ENCODE measurements around the gene COL18A1.
"Not testable (repeated sequence)": the region's sequence is repeated elsewhere in the genome, so short reads cannot be mapped to it uniquely, and the experiment has no call there.

The COL18A1 gene

DNA sequence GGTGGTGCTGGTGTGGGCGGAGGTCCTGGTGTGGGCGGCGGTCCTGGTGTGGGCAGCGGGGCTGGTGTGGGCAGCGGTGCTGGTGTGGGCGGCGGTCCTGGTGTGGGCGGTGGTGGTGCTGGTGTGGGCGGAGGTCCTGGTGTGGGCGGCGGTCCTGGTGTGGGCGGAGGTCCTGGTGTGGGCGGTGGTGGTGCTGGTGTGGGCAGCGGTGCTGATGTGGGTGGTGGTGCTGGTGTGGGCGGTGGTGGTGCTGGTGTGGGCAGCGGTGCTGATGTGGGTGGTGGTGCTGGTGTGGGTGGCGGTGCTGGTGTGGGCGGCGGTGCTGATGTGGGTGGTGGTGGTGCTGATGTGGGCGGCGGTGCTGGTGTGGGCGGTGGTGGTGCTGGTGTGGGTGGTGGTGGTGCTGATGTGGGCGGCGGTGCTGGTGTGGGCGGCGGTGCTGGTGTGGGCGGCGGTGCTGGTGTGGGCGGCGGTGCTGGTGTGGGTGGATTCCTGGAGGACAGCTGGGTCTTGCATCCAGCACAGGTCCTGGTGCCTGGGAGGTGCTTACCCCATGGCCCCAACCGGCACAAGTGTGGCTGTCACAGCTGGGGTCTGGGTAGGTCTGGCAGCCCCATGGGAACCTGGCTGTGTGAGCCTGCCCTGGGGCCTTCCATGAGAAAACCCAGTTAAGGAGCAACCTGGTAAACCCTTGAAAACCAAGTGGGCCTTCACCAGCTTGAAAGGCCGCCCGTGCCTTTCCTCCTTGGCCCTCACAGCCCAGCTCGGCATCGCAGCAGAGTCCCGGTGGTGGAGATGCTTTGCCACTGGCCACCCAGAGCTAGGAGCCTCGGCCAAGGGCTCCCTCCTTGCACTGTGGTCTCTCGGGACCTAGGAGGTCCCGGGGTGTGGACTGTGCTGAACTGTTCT, 38.0 kb downstream of the COL18A1 start:
- not testable (repeated sequence) for DNase-seq

DNA sequence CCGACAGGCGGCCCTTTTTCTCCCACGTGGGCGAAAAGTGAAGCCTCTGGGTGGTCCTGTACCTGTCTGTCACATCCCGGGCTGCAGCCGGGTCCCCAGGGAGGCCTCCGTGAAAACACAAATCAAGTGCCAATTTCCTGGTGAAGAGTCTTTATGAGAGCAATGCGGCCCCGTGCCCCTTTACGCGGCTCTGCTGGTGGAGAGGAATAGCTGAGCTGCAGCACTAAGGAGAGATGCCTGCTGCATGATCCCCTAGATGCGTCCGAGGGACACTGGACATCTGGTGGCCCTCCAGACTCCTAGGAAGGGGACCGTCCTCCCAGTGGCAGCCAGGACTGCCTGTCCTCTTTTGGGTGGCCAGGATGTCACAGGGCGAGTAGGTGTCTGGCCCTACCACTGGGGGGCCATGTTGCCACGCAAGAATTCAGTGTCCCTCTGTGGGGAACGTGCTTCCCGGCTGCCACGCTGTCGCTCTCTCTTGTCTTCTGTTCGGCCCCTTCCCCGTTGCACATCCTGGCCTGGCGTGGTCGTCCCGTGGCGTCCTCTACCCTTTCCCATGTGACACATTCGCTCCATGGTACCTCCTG, 38.7 kb downstream of the COL18A1 start:
- no peak for DNase-seq

DNA sequence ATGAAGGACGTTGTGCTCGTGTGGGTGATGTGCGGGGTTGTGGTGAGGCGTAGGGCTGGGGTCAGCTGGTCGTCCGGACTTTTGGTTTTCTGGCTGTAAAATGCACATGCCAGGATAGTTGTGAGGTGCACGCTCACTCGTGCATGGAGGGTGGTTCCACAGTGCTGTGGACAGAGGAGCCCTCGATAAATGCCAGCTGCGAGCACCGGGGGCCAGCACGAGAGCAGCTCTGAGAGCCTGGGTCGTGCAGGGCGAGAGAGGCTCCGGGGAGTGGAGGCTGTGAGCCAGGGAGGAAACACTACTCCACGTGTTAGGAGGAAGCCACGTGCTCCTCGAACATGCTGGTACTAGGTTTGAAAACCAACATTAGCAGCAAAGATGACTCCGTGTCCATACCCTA, 39.4 kb downstream of the COL18A1 start:
- no peak for DNase-seq

DNA sequence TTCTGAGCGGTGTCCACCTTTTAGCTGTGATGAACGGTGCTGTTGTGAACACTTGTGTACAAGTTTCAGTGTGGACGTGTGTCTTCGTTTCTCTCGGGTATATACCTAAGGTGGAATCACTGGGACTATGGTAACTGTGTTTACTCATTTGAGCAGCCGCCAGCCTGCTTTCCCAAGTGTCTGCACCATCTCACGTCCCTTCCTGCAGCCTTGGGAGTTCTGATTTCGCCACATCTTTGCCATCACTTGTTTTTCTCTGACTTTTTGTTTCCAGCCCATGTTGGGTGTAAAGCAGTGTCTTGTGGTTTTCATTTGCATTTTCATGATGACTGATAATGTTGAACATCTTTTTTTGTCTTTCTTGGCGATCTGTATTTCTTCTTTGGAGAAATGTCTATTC, 40.4 kb downstream of the COL18A1 start:
- DNase-seq: no peak

DNA sequence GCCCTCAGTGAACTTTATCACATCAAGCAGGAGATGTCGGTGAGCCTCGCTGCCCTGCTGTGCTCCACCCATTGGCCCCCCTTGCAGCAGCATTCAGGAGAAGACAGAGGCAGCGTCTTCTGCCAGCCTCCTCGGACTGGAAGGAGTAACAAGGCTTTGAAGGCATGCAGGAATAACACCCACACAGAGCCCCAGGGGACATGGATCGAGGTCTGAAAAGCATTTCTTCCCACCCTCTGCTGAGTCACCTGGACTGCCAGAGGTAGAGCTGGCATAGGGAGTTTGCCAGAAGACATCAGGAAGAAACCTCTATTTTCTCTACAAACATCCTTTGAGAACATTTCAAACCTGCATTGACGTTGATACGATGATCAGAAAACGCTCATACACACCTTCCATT, 42.9 kb downstream of the COL18A1 start:
- DNase-seq: no peak

- no peak for DNase-seq
Observed at GRCh38 chr21:45448283-45448809, 43.4 kb downstream of the COL18A1 start.

- DNase-seq: no peak
Observed at GRCh38 chr21:45448810-45449657, 44.1 kb downstream of the COL18A1 start.

DNA sequence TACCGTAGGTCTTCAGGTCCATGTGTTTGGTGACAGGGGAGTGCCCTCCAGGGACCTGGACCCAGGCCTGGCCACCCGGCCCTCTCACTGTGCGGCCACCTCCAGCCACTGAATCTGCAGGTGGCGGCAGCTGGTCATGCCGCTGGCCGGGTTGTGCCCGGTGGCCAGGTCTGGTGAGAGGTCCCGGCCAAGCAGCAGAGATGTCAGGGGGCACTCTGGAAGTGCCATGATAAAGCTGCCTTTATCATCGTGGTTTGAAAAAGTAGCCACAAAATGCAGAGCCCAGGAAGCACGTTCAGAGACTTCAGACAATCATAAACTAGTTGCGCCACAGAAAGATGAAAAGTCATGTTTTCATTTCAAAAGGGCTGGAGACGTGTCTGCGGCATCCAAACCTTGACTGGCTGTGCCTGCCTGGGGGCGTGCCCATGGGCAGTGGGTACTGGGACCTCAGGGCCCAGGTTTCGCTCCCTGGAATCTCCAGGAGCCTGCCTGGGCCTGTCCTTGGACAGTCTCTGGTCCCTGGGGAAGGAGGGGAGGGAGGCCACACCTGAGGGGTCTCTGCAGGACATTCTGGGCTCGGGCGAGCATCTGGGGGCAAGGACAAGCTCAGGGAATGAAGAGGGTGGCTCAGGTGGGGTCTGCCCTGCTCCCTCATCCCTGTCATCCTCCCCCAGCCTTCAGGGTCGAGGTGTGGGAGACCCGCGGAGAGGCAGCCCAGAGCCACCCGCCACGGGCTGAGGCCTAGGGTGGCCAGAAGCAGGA, 44.9 kb downstream of the COL18A1 start:
- no peak for DNase-seq

- DNase-seq: no peak
Observed at GRCh38 chr21:45450423-45451090, 45.6 kb downstream of the COL18A1 start.

- DNase-seq: no peak
Observed at GRCh38 chr21:45451091-45451740, 46.3 kb downstream of the COL18A1 start.

DNA sequence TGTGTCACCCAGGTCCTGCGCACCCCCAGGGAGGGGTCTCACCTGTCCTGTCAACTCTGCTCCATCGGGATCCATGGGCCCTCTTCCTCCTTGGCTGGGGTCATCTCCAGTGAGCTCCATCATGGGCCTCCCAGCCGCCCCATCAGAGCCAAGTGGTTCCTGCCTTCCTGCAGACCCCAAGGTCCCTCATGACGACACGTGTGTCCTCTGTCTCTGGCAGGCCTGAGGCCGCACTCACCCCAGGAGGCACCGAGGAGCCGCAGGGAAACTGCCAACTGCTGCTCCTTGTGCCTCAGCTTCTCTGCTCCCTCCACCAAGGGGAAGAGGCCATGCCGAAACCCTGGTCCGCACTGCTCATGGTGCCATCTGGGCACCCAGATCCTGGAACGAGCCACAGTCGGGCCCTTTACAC, 46.8 kb downstream of the COL18A1 start:
- DNase-seq: no peak

GRCh38 chr21:45452696-45453307, 47.8 kb downstream of the COL18A1 start:
- DNase-seq: no peak

- no peak for DNase-seq
Observed at GRCh38 chr21:45453308-45453950, 48.5 kb downstream of the COL18A1 start.

GRCh38 chr21:45454060-45454925, 49.3 kb downstream of the COL18A1 start:
- DNase-seq: no peak

DNA sequence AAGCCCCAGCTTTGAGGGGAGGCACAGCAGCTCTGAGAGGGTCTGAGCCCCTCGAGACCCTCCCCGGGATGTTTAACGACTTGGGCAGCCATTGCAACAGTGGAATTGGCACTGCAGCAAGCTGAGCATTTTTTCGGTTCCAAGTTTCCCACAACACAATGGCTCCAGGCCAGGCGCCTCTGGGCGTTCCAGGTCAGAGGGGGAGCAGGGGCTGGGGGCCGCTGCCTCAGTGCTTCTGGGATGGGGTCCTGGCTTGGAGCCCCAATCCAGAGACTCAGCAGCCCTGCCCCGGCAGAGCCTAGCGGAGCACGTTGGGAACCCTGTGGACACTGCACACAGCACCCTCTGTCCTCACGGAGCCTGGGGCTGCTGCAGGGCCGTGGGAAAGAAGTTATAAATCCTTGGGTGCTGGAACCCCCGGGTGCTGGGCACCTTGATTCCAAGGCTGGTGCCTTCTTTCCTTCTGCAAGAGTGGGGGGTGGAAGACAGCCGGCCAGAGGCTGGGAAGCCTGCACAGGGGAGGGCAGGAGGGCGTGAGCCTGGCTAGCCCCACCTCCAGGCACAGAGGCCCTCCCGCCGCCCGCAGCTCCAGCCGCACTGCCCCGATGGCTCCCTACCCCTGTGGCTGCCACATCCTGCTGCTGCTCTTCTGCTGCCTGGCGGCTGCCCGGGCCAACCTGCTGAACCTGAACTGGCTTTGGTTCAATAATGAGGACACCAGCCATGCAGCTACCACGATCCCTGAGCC, 50.1 kb downstream of the COL18A1 start:
- DNase-seq: no peak

DNA sequence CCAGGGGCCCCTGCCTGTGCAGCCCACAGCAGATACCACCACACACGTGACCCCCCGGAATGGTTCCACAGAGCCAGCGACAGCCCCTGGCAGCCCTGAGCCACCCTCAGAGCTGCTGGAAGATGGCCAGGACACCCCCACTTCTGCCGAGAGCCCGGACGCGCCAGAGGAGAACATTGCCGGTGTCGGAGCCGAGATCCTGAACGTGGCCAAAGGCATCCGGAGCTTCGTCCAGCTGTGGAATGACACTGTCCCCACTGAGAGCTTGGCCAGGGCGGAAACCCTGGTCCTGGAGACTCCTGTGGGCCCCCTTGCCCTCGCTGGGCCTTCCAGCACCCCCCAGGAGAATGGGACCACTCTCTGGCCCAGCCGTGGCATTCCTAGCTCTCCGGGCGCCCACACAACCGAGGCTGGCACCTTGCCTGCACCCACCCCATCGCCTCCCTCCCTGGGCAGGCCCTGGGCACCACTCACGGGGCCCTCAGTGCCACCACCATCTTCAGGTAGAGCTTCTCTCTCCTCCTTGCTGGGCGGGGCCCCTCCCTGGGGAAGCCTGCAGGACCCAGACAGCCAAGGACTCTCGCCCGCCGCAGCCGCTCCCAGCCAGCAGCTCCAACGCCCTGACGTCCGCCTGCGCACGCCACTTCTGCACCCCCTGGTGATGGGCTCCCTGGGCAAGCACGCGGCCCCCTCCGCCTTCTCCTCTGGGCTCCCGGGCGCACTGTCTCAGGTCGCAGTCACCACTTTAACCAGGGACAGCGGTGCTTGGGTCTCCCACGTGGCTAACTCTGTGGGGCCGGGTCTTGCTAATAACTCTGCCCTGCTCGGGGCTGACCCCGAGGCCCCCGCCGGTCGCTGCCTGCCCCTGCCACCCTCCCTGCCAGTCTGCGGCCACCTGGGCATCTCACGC, 51.0 kb downstream of the COL18A1 start:
- DNase-seq: no peak

- DNase-seq: no peak
Observed at GRCh38 chr21:45456584-45457160, 51.7 kb downstream of the COL18A1 start.

All from activated gamma-delta T cell (primary cell).